Cardiac muscle cell (in vitro differentiated cells and primary cell): Measurements from ENCODE around the gene ROBO2. TPM values are rescaled to one million over a fixed set of nuclear protein-coding genes. Genes with fewer than 3 reads are reported as not detected.

Experiments used
- DNase-seq, 2 donors: peaks; one replicate each; pipeline versions ENCODE4 v3.0.0 to v3.0.0-alpha.2; 2010 to 2017; ENCODE audit warnings: low read depth in 1 of 2, low spot score in 1 of 2
- H3K27ac ChIP-seq: fragments of 200-600 bp; sonication (generic); 2 replicates; pipeline ENCODE4 v1.5.1; 2016
- H3K27me3 ChIP-seq: fragments of 200-600 bp; sonication (generic); 2 replicates; pipeline ENCODE4 v1.6.0; 2016; ENCODE audit warnings: control low read depth
- H3K36me3 ChIP-seq: fragments of 200-600 bp; sonication (generic); 2 replicates; pipeline ENCODE4 v1.5.1; 2016; ENCODE audit warnings: control low read depth
- H3K4me1 ChIP-seq: fragments of 200-600 bp; sonication (generic); 2 replicates; pipeline ENCODE4 v1.8.1; 2017; ENCODE audit warnings: low read depth, mild to moderate bottlenecking, mixed run types
- H3K4me3 ChIP-seq: fragments of 200-600 bp; sonication (generic); 2 replicates; pipeline ENCODE4 v1.5.1; 2016; ENCODE audit warnings: mild to moderate bottlenecking
- H3K9me3 ChIP-seq: fragments of 200-600 bp; sonication (generic); 2 replicates; pipeline ENCODE4 v1.5.1; 2017; ENCODE audit warnings: low read depth, mild to moderate bottlenecking, control low read depth
- CTCF ChIP-seq: IDR thresholded peaks from 2 replicates; pipeline ENCODE4 v1.5.1; 2012; ENCODE audit warnings: low read depth, mild to moderate bottlenecking, low read length
- polyA plus RNA-seq: library from polyadenylated mRNA; unstranded; fragments of >200 nt; fragmentation: Nextera tagmentation; extraction: Ambion mirVana; gene quantifications from 2 replicates; pipeline ENCODE4 v1.2.1, GENCODE V29; 2016
- total RNA-seq: library from RNA; depleted of rRNA; stranded (reverse); fragments of >200 nt; gene quantifications from 2 replicates; pipeline ENCODE4 v1.2.3, GENCODE V29; 2016

Gene ROBO2
- total and polyA plus RNA-seq, 2 experiments from 2014 or later, result 13.5 to 39.4 TPM

GRCh38 chr3:77460326-77460725, 420.4 kb downstream of the ROBO2 start:
- Histone ChIP-seq H3K27me3 (no peaks in the 10 kb centered on the region), H3K36me3 (no peaks in the 10 kb centered on the region), H3K4me1 (peaks cover 10% of the 10 kb centered on the region), H3K27ac (no peak overlapping the region), H3K9me3 (no peaks in the 10 kb centered on the region), H3K4me3 (no peak overlapping the region)
- no peak for DNase-seq
- TF ChIP-seq CTCF, result no peak

DNA sequence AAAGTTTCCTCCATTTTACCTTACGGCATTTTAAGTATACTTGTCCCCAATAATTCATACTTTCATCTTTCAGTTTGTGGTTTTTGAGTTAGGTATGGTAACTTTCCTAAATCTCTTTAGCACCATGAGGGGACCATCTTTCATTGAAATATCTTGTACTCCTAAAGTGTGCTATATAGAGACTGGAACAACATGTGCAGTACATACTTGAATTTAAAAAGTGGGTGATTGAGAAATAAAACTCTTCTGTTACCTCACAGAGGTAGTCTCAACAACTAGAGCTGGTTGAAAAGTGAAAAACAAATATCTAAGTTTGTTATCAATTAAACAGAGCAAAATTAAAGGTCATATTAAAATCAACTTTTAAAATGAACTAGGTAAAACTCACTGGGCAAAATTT, 423.1 kb downstream of the ROBO2 start:
- Histone ChIP-seq H3K9me3 (no peaks in the 10 kb centered on the region), H3K36me3 (no peaks in the 10 kb centered on the region), H3K27ac (no peak overlapping the region), H3K4me3 (no peak overlapping the region), H3K4me1 (peaks cover 3% of the 10 kb centered on the region), H3K27me3 (no peaks in the 10 kb centered on the region)
- no peak for TF ChIP-seq CTCF
- no peak for DNase-seq

- no peak for DNase-seq
- no peaks in the 10 kb centered on the region for H3K27me3 ChIP-seq
- H3K4me1 ChIP-seq, result peaks cover 10% of the 10 kb centered on the region
- H3K36me3 ChIP-seq, result no peaks in the 10 kb centered on the region
- no peak overlapping the region for H3K4me3 ChIP-seq
- H3K27ac ChIP-seq, result no peak overlapping the region
- TF ChIP-seq CTCF, result no peak
- no peaks in the 10 kb centered on the region for H3K9me3 ChIP-seq
These were observed 424.3 kb downstream of the ROBO2 start for GRCh38 chr3:77464111-77464688.

- no peak for DNase-seq
- no peaks in the 10 kb centered on the region for H3K27me3 ChIP-seq
- H3K36me3 ChIP-seq, result no peaks in the 10 kb centered on the region
- TF ChIP-seq CTCF, result no peak
- H3K4me1 ChIP-seq, result peaks cover 10% of the 10 kb centered on the region
- H3K27ac ChIP-seq, result no peak overlapping the region
- no peak overlapping the region for H3K4me3 ChIP-seq
- no peaks in the 10 kb centered on the region for H3K9me3 ChIP-seq
These were observed 426.7 kb downstream of the ROBO2 start for GRCh38 chr3:77466562-77467115.

DNA sequence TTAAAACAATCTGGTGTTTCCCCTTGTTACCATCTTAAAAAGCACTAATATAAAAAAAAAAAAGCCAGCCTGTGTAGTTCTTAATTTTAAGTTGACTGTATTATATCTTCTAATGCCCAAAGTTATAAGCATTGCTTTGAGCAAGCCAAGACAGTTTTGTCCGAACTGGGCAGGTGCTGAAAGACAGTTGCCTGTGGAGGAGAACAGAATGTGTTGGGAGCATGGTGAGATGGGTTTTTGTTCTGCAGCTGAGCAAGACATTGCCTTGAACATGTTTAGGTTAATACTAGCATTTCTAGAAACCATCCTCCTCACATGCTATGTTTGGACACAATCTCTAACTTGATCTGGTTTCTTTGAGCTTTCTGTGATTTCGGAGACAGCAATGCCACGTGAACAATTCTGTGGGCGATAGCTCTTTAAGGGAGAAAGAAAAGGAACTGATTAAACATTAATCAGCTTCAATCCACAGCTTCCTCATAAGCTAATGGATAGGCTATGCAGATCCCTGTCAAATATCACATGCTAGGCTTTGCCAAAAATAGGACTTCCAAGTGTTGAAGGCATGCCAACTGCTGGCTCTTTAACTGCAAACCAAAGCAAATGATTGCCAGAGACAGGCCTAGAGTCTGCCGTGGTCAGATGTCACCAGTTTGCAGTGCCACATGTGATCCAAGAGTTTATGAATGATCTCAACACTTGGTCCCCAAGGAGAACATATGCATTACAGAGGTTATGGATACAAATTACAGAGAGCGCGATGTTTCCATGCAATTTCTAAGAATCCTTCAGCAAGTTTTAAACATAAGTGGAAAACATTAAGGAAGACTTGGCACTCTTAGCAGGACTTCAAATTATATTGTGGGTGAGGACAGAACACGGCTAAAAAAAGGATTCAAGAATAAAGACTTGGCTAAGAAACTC, 428.1 kb downstream of the ROBO2 start:
- DNase-seq, result peak in 1 of 2 donors; percentile 26
- Histone ChIP-seq H3K36me3 (no peaks in the 10 kb centered on the region), H3K27me3 (no peaks in the 10 kb centered on the region), H3K27ac (peak overlapping the region; percentile 12), H3K4me3 (no peak overlapping the region), H3K4me1 (peaks cover 10% of the 10 kb centered on the region), H3K9me3 (no peaks in the 10 kb centered on the region)
- TF ChIP-seq CTCF, result no peak
